Parathyroid adenoma (tissue), 2 donors: ENCODE measurements around the gene LY6G5C.

Source experiments
- H2AFZ ChIP-seq: fragments of 300-600 bp; sonication (generic); one replicate; pipeline ENCODE4 v1.7.0; 2017; ENCODE audit warnings: antibody characterized with exemption, mild to moderate bottlenecking
- H3K27ac ChIP-seq: fragments of 300-600 bp; sonication (generic); one replicate; pipeline ENCODE4 v1.7.0; 2017
- H3K27me3 ChIP-seq: fragments of 300-600 bp; sonication (generic); one replicate; pipeline ENCODE4 v1.7.0; 2017; ENCODE audit warnings: low read length; ENCODE audit not compliant: control insufficient read depth, insufficient read depth
- H3K36me3 ChIP-seq: fragments of 300-600 bp; sonication (generic); one replicate; pipeline ENCODE4 v1.7.0; 2017; ENCODE audit warnings: low read length; ENCODE audit not compliant: control insufficient read depth, insufficient read depth
- H3K4me1 ChIP-seq: fragments of 300-600 bp; sonication (generic); one replicate; pipeline ENCODE4 v1.7.0; 2017; ENCODE audit warnings: control low read depth
- H3K4me2 ChIP-seq: fragments of 300-600 bp; sonication (generic); one replicate; pipeline ENCODE4 v1.7.0; 2017; ENCODE audit warnings: low read length
- H3K4me3 ChIP-seq: fragments of 300-600 bp; sonication (generic); one replicate; pipeline ENCODE4 v1.7.0; 2017; ENCODE audit warnings: low read depth, low read length
- H3K79me2 ChIP-seq: fragments of 300-600 bp; sonication (generic); one replicate; pipeline ENCODE4 v1.7.0; 2017; ENCODE audit warnings: control low read depth
- H3K9ac ChIP-seq: fragments of 300-600 bp; sonication (generic); one replicate; pipeline ENCODE4 v1.7.0; 2017; ENCODE audit warnings: mild to moderate bottlenecking
- H3K9me3 ChIP-seq: fragments of 300-600 bp; sonication (generic); one replicate; pipeline ENCODE4 v1.7.0; 2017; ENCODE audit warnings: low read length; ENCODE audit not compliant: control insufficient read depth
- CTCF ChIP-seq: fragments of 300-600 bp; sonication (generic); IDR thresholded peaks from one replicate; pipeline ENCODE4 v1.7.0; 2017; ENCODE audit warnings: antibody characterized with exemption, mild to moderate bottlenecking
- donor health status: primary hyperparathyroidism.

Gene LY6G5C

DNA sequence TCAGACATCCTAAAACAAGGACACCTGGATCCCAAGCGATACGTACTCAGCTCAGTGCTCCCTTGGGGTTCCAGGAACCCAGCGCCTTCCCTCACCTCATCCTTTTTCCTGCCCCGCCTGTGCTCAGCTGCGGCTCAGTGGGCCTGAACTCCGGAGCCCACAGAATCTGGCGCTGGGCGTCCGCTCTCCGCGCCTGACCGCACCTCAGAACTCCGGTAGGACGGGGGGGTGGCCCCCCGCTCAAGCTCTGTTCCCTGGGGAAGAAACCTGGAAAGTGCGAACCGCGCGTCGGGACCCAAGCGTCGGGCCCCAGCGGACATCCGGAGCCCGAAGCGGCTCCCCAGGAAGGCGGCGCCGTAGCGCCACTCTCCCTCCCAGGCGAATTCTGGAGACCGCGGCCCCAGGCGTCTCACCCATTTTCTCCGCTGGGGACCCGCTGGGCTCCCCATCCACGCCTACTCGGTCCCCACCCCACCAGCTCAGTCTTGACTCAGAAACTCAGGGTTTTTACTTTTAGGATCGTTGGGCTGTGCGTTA lies 336 bp upstream of the LY6G5C start:
- Histone ChIP-seq H3K9me3 (no peaks in the 10 kb centered on the region), H2AFZ (peak overlapping the region; percentile 93), H3K4me2 (peak overlapping the region; percentile 72), H3K27ac (peak overlapping the region; percentile 64), H3K4me3 (peak overlapping the region; percentile 40), H3K4me1 (peaks cover 9% of the 10 kb centered on the region), H3K9ac (no peak overlapping the region), H3K36me3 (no peaks in the 10 kb centered on the region), H3K27me3 (no peaks in the 10 kb centered on the region), H3K79me2 (no peaks in the 10 kb centered on the region)
- TF ChIP-seq CTCF, result no peak

- H3K4me2 ChIP-seq, result no peak overlapping the region
Observed at GRCh38 chr6:31677955-31678354, 2.9 kb downstream of the LY6G5C start.

DNA sequence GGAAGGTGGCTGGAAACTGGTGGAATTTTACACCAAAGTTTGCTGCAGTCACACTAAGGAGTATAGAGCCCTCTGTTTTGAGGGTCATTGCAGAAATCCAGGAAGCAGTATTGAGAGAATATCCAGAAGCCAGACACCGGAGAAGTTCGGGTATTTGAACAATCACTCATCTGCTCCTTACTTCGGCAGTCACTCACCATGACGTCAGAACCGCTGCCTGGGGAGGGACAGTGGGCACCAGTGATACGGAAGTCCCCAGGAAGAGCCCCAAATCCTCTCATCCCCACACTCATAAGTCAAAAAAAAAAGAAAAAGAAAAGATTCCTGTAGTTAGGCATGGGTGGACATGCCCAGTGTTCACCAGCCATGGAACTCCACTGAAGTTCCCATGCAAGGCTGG lies 4.0 kb downstream of the LY6G5C start:
- Histone ChIP-seq H3K9me3 (no peaks in the 10 kb centered on the region), H3K4me3 (no peak overlapping the region), H3K27me3 (no peaks in the 10 kb centered on the region), H3K4me2 (no peak overlapping the region), H3K79me2 (no peaks in the 10 kb centered on the region), H3K27ac (no peak overlapping the region), H3K4me1 (peaks cover 9% of the 10 kb centered on the region), H3K36me3 (no peaks in the 10 kb centered on the region), H3K9ac (no peak overlapping the region), H2AFZ (no peak overlapping the region)
- TF ChIP-seq CTCF, result no peak

More at GRCh38 chr6:31677955-31678354, 2.9 kb downstream of the LY6G5C start:
- Histone ChIP-seq H3K79me2 (no peaks in the 10 kb centered on the region), H3K9me3 (no peaks in the 10 kb centered on the region), H3K36me3 (no peaks in the 10 kb centered on the region), H3K27ac (no peak overlapping the region), H3K4me1 (peaks cover 9% of the 10 kb centered on the region), H3K9ac (no peak overlapping the region), H3K27me3 (no peaks in the 10 kb centered on the region), H3K4me3 (no peak overlapping the region), H2AFZ (no peak overlapping the region)
- TF ChIP-seq CTCF, result no peak

DNA sequence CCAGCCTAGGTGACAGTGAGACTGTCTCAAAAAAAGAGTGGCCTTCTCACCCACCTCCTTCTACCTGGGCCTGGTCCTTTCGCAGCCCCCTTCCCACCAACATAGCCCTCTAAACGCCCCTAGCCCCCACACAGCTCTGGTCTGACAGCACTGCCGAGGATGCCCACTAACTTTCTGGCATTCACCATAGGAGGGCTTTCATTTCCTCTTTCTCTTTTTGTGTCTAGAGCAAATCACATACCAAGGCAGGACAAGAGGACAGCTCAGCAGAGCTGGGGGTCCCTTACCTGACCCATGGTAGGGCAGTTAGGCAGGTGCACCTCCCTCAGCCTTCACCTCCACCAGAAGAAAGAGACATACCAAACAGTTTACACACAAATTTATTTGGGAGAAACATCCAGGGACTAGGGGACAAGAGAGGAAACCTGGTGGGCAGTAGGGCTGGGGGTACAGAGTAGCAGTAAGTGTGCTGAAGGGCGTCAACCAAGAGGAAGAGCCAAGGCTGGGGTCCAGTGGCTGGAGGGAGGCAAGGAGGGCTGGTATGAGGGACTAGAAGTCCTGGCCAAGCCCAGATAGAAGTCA lies 4.5 kb downstream of the LY6G5C start:
- Histone ChIP-seq H3K27ac (no peak overlapping the region), H3K4me2 (no peak overlapping the region), H3K9me3 (no peaks in the 10 kb centered on the region), H3K9ac (no peak overlapping the region), H3K36me3 (no peaks in the 10 kb centered on the region), H3K4me1 (peaks cover 9% of the 10 kb centered on the region), H3K79me2 (no peaks in the 10 kb centered on the region), H2AFZ (no peak overlapping the region), H3K27me3 (no peaks in the 10 kb centered on the region), H3K4me3 (no peak overlapping the region)
- no peak for TF ChIP-seq CTCF

DNA sequence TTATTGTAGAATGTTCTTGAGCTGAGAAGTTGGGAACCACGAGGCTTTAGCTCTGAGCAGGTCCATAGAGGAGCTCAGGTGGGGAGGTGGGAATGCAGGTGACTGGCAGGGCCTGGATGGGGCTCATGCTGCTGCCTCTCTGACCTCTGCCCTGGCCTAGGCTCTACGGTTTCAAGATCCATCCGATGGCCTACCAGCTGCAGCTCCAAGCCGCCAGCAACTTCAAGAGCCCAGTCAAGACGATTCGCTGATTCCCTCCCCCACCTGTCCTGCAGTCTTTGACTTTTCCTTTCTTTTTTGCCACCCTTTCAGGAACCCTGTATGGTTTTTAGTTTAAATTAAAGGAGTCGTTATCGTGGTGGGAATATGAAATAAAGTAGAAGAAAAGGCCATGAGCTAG lies 11.2 kb downstream of the LY6G5C start, which contains the start of gene LY6G5B:
TSS of gene LY6G5B (plus strand) at position 301 of the 400 bp plus-strand sequence. CDS start 975 bp downstream, outside the sequence.
- Histone ChIP-seq H3K9me3 (no peaks in the 10 kb centered on the region), H3K27ac (no peak within 1 kb of the TSS), H3K27me3 (no peaks in the 10 kb centered on the region), H3K4me2 (no peak within 1 kb of the TSS), H2AFZ (no peak within 1 kb of the TSS), H3K9ac (no peak within 1 kb of the TSS), H3K79me2 (peaks cover 14% of the 10 kb centered on the region), H3K4me3 (no peak within 1 kb of the TSS), H3K4me1 (no peaks in the 10 kb centered on the region), H3K36me3 (no peaks in the 10 kb centered on the region)
- no peak for TF ChIP-seq CTCF
